ENCODE data around the gene UHRF1. TPM values are rescaled to one million over a fixed set of nuclear protein-coding genes. Genes with fewer than 3 reads are reported as not detected.
"Not testable (repeated sequence)": the region's sequence is repeated elsewhere in the genome, so short reads cannot be mapped to it uniquely, and the experiment has no call there.

Gene UHRF1
- total RNA-seq, 1 donor from 2014 or later: 23.3 TPM

- peak; percentile 46 for DNase-seq (ENCODE audit: low read depth)
Observed at GRCh38 chr19:4970558-4971423, 61.5 kb downstream of the UHRF1 start.

DNA sequence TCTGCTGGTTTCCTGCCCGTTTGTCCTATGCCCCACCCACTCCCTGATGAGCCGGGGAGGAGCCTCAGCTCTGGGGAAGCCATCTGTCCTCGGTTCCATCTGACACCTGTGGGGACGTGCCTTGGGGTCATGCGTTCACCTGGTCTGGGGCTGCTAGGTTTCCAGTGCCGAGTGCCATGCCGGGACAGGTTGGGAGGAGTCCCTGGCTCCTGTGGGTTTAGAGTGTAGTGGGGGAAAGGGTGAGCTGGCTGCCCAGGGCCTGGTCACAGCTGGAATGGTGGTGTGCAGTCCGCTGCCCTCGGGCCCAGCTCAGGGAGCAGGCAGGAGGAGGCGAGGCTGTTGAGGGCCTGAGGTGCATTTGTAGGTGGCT lies 62.1 kb downstream of the UHRF1 start:
- peak; percentile 51 for DNase-seq (ENCODE audit: low read depth)

GRCh38 chr19:4971816-4972495 lies 62.7 kb downstream of the UHRF1 start:
- DNase-seq (ENCODE audit: low read depth): no peak

- no peak for DNase-seq (ENCODE audit: low read depth)
Observed at GRCh38 chr19:4972509-4973230, 63.4 kb downstream of the UHRF1 start.

GRCh38 chr19:4974880-4975469 lies 65.7 kb downstream of the UHRF1 start:
- DNase-seq (ENCODE audit: low read depth): no peak

- DNase-seq (ENCODE audit: low read depth): not testable (repeated sequence)
Observed at GRCh38 chr19:4975601-4976000, 66.3 kb downstream of the UHRF1 start.

- peak; percentile 48 for DNase-seq (ENCODE audit: low read depth)
Observed at GRCh38 chr19:4976401-4977298, 67.3 kb downstream of the UHRF1 start.

- DNase-seq (ENCODE audit: low read depth): peak; percentile 79
Observed at GRCh38 chr19:4977299-4978174, 68.2 kb downstream of the UHRF1 start.

GRCh38 chr19:4979211-4979807 lies 70.0 kb downstream of the UHRF1 start:
- no peak for DNase-seq (ENCODE audit: low read depth)

GRCh38 chr19:4980067-4980466 lies 70.8 kb downstream of the UHRF1 start:
- DNase-seq (ENCODE audit: low read depth): no peak

DNA sequence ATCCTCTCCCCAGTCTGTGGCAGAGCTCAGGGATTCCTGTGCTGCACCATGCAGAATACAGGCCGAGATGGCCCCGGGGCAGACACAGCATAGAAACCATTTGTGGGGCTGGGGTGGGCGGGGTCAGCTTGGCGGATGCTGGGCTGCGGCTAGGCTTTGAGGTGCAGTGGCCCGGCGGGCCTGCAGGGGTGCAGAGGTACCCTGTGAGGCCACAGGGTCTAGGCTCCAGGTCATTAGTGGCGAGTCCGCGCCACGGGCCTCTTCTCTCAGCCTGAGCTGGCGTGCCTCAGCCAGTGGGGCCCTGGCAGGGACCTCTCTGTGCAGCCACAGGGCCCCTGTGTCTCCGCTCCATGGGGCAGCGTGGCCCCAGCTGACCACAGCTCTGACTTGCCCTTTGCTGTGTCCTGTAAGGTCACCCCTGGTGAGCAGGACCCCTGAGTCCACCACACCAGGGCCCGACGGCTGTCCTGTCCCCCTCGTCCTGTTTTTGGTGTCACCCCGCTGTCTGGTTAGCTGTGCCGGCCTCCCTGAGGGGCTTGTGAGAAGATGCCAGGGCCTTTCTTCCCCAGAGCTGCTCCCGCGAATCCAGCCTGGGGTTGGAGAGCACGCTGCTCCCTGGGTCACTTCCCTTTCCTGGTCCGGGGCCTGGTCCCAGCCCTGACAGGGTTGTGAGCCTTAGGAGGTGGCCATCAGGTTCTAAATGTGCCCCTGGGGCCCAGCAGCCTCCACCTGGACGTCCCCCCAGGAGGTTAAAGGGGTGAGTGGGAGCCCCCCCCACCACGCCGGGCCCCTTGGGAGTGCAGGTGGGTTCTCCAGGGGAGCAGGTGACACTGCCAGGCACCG lies 71.8 kb downstream of the UHRF1 start:
- DNase-seq (ENCODE audit: low read depth): no peak

DNA sequence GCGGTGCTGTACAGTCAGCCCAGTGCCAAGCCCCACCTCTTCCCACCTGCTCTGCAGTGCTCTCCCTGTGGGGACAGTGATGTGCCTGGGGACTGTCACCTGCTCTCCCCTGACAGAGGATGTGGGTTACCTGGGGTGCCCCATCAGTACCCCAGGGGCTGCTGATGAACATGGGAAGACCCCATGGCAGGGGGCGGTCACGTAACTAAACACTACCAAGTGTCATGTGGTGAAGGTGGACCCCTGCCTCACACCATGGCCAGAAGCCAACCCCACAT lies 72.3 kb downstream of the UHRF1 start:
- no peak for DNase-seq (ENCODE audit: low read depth)

DNA sequence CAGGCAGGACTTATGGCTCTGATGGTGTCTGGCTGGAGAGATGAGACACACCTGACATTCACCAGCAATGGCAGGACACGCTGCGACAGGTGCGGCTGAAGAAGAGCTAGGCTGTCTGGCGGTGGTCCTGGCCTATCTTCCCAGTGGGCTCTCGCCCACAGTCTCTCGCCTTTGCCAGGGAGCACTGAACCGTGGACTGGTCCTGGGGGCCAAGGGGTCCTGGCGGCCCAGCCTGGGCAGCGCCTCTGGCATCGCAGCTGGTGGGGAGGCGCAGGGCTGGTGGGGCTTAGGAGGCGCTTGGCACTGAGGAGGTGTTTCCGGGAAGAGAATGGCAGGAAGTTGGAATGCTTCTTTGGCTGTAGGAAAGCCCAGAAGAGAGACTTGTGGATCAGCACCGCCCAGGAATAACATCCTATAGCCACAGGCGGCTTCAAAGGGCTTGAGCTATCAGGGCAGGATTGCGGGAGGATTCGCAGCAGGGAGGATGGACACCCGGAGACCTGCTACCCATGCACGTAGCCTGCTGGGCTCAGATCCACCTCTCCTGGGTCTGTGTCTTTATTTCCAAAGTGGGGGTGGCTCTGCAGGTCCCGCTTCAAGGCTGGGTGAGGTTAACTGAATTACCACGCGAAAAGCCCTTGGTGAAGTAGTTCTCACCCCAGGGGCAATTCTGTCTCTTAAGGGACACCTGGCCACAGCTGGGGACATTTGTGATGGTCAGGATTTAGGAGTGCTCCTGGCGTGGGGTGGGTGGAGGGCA lies 74.2 kb downstream of the UHRF1 start:
- DNase-seq (ENCODE audit: low read depth): no peak

- no peak for DNase-seq (ENCODE audit: low read depth)
Observed at GRCh38 chr19:4984106-4984380, 74.7 kb downstream of the UHRF1 start.

DNA sequence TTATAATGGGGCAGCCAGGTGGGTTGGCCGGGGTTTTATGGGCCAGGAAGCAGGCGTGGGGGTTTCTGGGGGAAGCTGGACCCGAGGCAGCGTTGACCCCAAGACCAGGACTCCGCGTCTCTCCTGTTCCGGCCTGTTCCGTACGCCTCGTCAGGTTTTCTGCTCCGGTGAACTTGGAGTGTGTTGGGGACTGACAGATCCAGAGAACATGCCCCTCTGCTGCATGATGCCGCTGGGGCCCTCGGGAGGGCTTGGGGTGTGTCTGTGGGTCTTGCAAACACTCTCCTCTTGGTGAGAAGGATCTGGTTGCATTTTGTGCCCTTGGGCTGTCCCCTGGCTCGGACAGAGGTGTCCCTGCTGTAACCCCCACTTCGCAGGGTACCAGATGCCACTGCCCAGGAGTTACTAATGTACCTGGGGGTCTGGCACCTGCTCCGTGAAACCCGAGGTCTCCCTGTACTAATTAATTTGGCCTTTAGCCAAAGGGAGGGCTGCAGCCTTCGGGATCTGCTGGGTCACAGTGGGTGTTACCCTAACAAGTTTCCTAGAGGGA lies 75.2 kb downstream of the UHRF1 start:
- no peak for DNase-seq (ENCODE audit: low read depth)

GRCh38 chr19:4985551-4985991 lies 76.3 kb downstream of the UHRF1 start:
- DNase-seq (ENCODE audit: low read depth): no peak

- DNase-seq (ENCODE audit: low read depth): no peak
Observed at GRCh38 chr19:4986056-4986455, 76.8 kb downstream of the UHRF1 start.

GRCh38 chr19:4986471-4986891 lies 77.2 kb downstream of the UHRF1 start:
- DNase-seq (ENCODE audit: low read depth): no peak

Data from myocyte (in vitro differentiated cells).